NCI-H1694 (cell line): ENCODE results near the gene TTC9.
A peak's percentile ranks its signal among the peaks of the same experiment; 100 is the strongest.

Experiments
- DNase-seq: peaks from one replicate; lab custom pipeline; 2025; lab: John Stamatoyannopoulos, UW

TTC9 gene

DNA sequence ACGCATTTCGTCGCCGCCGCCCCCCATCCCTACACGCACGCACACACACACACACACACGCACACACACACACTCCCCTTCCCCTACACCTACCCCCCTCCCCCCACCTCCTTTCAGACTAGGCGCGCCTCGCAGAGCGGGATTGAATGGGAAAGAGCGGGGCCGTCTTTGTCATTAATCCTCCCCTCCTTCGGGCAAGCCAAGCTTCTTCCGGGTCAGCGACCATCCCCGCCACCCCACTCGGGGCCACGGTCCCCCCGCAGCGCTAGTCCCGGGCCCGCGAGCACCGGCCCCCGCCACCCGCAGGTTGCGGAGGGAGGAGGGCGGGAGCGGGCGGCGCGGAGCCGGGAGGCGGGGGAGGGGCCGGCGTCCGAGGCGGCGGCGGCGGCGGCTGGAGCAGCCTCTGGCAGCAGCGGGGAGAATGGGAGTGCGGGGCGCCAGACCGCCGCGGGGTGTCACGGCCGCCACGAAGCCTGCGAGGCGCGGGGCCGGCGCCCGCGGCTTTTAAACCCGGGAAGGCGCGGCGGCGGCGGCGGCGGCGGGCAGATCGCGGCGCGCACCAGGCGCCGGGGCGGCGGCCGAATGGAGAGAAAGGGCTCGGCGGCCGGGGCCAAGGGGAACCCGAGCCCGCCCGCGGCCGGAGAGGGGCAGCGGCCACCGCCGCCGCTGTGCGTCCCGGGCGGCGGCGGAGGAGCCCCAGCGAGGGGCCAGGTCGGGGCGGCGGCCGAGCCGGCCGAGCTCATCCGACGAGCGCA is at the start of gene TTC9:
TTC9 (plus strand) TSS at position 369 of the 755 bp plus-strand sequence; CDS start at position 583, 214 bp downstream.
- no peak for DNase-seq

GRCh38 chr14:70594461-70594860 is 47.3 kb upstream of the TTC9 start:
- DNase-seq = no peak

GRCh38 chr14:70595443-70596185 is 46.1 kb upstream of the TTC9 start:
- DNase-seq = no peak

DNA sequence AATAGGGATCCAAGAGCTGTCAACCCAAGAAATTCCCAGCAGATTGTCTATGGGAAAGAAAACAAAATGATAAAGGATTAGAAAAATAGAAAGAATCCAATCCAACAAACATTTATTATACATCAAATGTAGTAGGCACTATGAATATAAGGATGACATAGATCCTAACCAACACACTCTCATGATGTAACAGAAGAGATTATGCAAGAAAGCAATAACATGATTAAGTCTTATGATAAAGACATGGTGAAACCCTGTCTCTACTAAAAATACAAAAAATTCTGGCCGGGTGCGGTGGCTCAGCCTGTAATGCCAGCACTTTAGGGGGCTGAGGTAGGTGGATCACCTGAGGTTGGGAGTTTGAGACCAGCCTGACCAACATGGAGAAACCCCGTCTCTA is 44.0 kb upstream of the TTC9 start:
- DNase-seq = no peak

GRCh38 chr14:70599345-70599744 is 42.4 kb upstream of the TTC9 start:
- no peak for DNase-seq

GRCh38 chr14:70600382-70601157 is 41.1 kb upstream of the TTC9 start, which contains the start of gene MED6:
TSS of gene MED6 (minus strand) at chr14:70600655. CDS start at chr14:70600637, 18 bp downstream.
- DNase-seq = peak; percentile 98

GRCh38 chr14:70601162-70601561 is 40.6 kb upstream of the TTC9 start:
- no peak for DNase-seq

- no peak for DNase-seq
Measured at GRCh38 chr14:70602254-70602653, 39.5 kb upstream of the TTC9 start.

DNA sequence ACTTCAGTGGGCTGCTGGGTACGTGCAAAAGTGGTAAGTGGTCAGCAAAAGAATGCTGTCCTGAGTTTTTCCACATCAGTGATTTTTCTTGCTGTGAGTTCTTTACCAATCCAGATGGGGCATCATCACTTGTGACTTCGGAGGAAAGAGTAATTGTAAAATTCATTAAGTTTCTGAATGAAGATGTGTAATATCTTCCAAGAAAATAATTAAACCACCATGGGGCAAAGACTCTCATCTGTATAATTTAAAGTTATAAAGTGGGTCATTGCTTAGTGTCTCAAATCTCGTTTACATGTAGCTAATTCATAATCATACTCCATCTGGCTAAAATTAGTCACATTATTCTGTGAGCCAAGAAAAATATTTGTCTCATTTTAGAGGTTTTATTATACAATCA is 30.5 kb upstream of the TTC9 start:
- DNase-seq = no peak

- no peak for DNase-seq
Measured at GRCh38 chr14:70616646-70617045, 25.1 kb upstream of the TTC9 start.

DNA sequence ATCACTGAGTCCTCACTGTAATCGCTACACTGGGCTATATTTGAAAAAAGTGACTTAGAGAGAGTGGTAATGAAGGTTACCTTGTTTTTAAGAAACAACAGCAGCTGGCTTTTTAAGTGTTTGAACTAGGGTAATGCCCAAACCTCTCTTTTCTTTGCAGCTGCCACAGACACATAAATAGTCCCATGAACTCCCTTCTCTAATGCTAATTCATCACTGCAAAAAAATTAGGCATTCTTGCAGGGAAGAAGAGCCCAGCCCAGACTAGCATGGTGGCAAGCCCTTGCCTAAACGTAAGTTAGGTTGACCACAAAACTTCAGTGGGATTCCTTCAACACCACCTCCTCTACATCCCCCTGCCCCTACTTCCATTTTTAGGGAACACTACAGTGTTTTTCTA is 23.4 kb upstream of the TTC9 start:
- DNase-seq = no peak

DNA sequence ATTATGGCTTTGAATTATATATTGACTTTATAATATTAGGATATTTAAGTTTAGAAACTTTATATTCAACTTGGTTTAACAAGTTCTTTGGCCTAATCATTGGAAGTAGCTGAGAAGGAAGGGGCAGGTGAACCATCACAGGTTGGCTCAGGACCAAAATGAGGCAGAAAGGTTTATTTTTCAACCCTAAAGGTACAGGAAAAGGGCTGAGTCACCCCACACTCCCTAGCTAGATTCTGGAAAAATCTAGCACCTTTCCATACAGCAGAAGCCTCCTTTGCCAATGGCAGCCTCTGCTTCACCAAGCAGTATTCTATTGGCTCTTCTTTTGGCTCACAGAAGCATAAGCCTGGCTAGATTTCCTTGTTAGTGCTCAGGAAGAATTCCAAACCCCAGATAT is 22.0 kb upstream of the TTC9 start:
- no peak for DNase-seq

DNA sequence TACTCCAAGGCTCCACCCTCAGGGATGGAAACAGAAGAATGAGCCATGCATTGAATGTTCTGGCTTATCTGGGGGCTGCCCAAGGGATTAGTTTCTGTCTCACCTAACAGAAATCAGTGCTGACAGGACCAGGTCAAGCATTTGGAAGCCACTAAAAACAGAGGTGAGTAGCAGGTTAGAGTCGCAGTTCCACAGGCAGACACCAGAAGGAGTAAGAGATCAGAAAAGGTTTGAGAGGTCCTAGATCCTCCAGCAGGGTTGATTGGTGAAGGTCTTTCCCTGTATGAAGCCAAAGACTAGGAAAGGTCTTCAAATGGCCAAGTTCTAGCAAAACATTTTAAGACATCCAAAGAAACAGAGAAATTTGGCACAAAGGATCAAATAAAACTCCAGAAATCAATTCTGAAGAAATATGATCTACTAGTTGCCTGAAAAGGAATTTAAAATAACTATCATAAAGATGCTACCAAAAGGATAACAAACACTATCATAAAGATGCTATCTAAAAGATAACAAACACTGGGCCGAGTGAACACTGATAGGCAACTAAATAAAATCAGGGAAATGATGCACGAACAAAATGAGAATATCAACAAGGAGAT is 19.5 kb upstream of the TTC9 start:
- DNase-seq = peak; percentile 76

- no peak for DNase-seq
Measured at GRCh38 chr14:70624972-70625371, 16.7 kb upstream of the TTC9 start.

DNA sequence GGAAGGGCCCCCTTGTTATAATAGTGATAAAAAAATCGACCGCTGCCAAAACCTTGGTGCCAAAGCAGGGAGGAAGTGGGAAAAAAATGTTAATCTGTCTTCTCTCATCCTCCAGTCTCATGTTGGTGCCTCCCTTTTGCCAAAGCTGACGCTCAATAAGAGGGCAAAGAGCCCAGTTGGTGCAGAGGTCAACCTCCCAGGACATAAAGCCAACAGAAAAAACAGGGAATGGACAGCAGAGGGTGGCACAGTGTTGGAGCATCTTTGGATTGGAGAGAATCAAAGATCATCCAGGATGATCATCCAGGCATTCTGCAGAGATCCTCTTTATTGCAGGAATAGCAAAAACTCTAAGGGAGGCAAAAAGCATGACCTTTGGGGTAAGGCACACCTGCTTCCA is 9.8 kb upstream of the TTC9 start:
- DNase-seq = no peak

DNA sequence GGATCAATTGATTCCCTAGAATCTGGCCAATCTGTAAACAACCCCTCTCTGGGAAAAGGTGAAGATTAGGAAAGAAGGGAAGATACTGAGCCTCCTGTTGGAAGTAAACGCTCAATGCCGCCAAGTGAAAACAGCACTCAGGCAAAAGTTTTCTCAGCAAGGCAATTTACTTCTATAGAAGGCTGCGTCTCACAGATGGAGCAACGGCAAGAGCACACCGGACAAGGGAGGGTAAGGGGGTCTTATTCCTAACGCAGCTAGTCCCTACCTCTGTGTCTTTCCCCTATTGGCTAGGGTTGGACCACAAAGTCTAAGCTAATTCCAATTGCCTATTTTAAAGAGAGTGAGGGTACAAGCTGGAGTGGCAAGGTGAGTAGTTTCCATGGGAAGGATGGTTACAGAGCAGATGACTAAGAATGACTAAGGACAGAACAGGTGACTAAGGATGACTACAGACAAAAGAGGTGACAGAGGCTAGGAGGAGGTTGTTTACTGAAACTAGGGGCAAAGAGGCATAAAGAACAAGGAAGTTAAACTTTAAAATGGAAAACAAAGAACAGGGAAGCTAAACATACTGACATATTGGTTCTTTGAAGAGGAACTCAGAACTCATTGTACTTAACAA is 5.6 kb upstream of the TTC9 start:
- no peak for DNase-seq

DNA sequence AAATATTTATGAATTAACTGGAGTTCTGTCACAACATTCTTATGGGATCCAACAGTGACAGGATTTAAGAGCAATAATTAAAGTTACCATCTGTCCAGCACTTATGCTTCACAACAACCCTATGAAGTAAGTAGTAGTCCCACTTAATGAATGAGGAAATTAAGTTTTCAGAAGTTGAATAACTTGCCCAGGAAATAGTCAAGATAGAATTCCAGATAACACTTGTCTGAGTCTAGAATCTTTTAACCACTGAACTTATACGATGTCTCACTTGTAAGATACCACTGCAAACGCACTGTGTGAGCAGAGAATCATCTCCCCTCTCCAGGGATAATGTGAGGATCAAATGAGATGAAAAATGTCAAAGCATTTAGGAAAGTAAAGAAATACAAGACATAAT is 3.3 kb upstream of the TTC9 start:
- DNase-seq = peak; percentile 82

DNA sequence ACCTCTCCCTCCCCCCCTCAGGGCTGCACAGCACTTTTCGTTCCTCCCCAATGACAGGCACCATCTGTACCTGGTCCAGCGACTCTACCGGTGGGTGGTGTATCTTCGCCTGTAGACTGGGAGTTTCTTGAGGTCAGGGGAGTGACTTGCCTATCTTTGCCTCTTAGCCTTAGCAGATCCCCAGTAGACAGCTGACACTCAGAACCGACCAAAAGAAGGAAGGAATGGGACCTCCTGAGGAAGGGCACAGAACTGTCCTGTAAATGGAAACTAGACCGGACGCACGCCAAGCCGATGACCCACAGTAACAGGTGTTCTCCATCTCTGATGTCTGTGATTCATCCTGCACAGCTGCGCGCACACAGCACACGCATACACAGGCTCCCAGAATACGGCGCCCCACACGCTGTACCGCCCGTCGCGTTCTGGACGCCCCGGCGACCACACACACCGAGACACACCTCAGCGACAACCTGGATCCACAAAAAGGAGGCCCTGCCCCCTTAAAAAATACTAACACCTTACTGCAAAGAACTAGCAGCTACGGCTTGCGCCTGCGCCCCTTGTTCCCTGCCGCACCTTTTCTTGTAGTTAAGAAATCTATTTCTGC is 673 bp upstream of the TTC9 start:
- DNase-seq = no peak

DNA sequence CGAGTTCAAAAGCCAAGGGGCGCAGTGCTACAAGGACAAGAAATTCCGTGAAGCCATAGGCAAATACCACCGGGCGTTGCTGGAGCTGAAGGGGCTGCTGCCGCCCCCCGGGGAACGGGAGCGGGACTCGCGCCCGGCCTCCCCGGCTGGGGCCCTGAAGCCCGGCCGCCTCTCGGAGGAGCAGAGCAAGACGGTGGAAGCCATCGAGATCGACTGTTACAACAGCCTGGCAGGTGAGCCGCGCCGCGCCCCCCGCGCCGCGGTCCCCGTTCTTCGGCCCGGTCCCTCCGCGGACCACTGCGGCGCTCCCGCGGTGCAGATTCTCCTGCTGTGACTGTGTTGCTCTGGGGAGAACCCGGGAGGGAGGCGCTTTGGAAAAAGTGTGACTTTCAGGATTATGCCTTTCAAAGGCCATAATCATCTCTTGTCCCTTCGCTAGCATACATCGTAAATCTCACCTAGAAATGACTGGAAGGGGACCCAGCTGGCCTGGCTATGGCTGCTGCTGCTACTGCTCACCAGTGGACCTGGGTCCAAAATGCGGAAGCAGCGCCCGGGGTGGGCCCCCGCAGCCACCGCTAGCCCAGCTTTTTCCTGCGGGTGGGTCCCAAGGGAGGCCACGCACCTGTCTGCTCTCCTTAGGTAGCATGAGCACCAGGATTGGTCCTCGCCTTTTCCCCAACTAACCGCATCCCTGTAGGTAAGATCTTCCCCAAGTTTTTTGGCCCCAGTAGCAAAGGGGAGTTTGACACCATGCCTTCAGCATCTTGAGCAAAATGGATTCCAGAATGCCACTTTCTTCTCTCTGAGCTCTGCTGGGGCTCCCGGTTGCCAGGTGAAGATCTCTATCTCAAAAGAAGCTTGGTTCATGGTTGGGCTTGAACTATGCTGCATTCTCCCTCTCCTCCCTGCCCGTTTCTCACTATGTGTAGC is 853 bp downstream of the TTC9 start:
- DNase-seq = no peak

DNA sequence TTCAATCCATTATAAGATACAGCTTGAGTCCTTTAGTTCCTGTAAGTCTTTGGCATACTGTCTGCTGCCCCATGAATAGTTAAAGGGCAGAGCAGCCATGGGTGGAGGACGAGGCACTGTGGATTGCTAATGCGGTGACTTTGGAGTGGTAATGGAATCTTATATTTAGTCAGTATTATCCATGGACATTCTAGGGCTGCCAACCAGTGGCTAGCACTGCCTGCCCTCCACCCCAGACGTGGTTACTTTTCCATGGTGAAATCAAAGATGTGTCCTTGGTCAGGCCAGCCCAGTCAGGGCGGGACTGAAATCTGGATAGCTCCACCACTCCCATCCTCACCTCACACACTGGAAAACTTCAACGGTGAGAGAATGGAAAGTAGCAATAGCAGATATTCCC is 2.3 kb downstream of the TTC9 start:
- no peak for DNase-seq
